HCT116 (cell line): ENCODE measurements around the gene KSR2. TPM values are rescaled to one million over a fixed set of nuclear protein-coding genes. Genes with fewer than 3 reads are reported as not detected.

ENCODE experiments used
- ATAC-seq: fragments of 200-7000 bp; cut with Tn5 transposase; 2 replicates; pipeline ENCODE4 v1.9.1; 2020; ENCODE audit warnings: mild to moderate bottlenecking, moderate library complexity
- BruUV-seq: library from RNA; stranded (reverse); fragments of 400-500 nt; replicated peaks from 2 replicates; lab custom pipeline; 2021; lab: Mats Ljungman, UMichigan
- CTCF ChIA-PET: fragments of 300-600 bp; sonication (Branson Sonifier 250); formaldehyde crosslinking; loops from one replicate; lab custom pipeline; 2021; ENCODE audit warnings: antibody characterized with exemption; lab: Charles Lee
- POLR2A ChIA-PET: fragments of 300-600, 350-600 bp; sonication (Branson Sonifier 250); formaldehyde crosslinking; loops from one replicate; lab custom pipeline; 2021; ENCODE audit warnings: antibody characterized with exemption; lab: Charles Lee
- RAD21 ChIA-PET, 2 experiments: fragments of 300-600 bp; sonication (Branson Sonifier 250); formaldehyde crosslinking; loops; one replicate each; lab custom pipeline; 2023; ENCODE audit warnings: low total read pairs in 2 of 2; ENCODE audit not compliant: uncharacterized antibody in 2 of 2, unreplicated experiment in 2 of 2, low non-redundant PET in 1 of 2; lab: Charles Lee
- DNase-seq: peaks from one replicate; pipeline ENCODE4 v3.0.0-alpha.2; 2010; ENCODE audit warnings: low read depth, low spot score
- H2AFZ ChIP-seq: fragments of 200-600 bp; shearing (Covaris generic), sonication (generic); 2 replicates; pipeline ENCODE4 v1.6.1; 2017; ENCODE audit warnings: low read depth, mixed run types, mixed read lengths, antibody characterized with exemption, low read length; ENCODE audit not compliant: poor library complexity, severe bottlenecking
- H3K27ac ChIP-seq: 2 replicates; pipeline ENCODE4 v1.5.1; 2012; ENCODE audit warnings: low read depth, low read length
- H3K27me3 ChIP-seq: fragments of 200-600 bp; sonication (generic); 2 replicates; pipeline ENCODE4 v1.6.1; 2016; ENCODE audit warnings: mixed run types, low read length, mixed read lengths; ENCODE audit not compliant: insufficient read depth
- H3K36me3 ChIP-seq, 2 experiments: fragments of 200-500 bp in 1 of 2; fragments of 200-600 bp in 1 of 2; sonication (Bioruptor generic) in 1 of 2; sonication (generic) in 1 of 2; 2 replicates each; pipeline versions ENCODE4 v1.5.1 to v1.6.1; 2014 to 2016; ENCODE audit warnings: low read length in 2 of 2, inconsistent platforms in 1 of 2, mixed read lengths in 1 of 2, mixed run types in 1 of 2; ENCODE audit not compliant: insufficient read depth in 2 of 2, control insufficient read depth in 1 of 2
- H3K4me1 ChIP-seq, 2 experiments: fragments of 200-600 bp in 1 of 2; sonication (generic) in 1 of 2; 2 replicates each; pipeline versions ENCODE4 v1.5.1 to v1.6.1; 2012 to 2017; ENCODE audit warnings: low read length in 2 of 2, inconsistent platforms in 1 of 2, mild to moderate bottlenecking in 1 of 2, mixed read lengths in 1 of 2, mixed run types in 1 of 2, moderate library complexity in 1 of 2; ENCODE audit not compliant: insufficient read depth in 2 of 2, control insufficient read depth in 1 of 2
- H3K4me2 ChIP-seq: fragments of 200-600 bp; sonication (generic); 2 replicates; pipeline ENCODE4 v1.6.1; 2017; ENCODE audit warnings: mixed run types, low read length, mixed read lengths
- H3K4me3 ChIP-seq, 2 experiments: fragments of 200-600 bp in 1 of 2; sonication (generic) in 1 of 2; replicated peaks in 1 of 2; 2 replicates each; pipeline ENCODE4 v1.5.1; 2011 to 2016; ENCODE audit warnings: low read length in 2 of 2, control low read depth in 1 of 2, low read depth in 1 of 2, mild to moderate bottlenecking in 1 of 2, mixed read lengths in 1 of 2, mixed run types in 1 of 2
- H3K79me2 ChIP-seq: fragments of 200-600 bp; sonication (generic); 2 replicates; pipeline ENCODE4 v1.6.1; 2017; ENCODE audit warnings: mild to moderate bottlenecking, mixed run types, low read length, moderate library complexity, mixed read lengths; ENCODE audit not compliant: insufficient read depth
- H3K9ac ChIP-seq: fragments of 200-600 bp; sonication (generic); 2 replicates; pipeline ENCODE4 v1.6.1; 2016; ENCODE audit warnings: low read length, mixed read lengths
- H3K9me2 ChIP-seq: fragments of 200-600 bp; sonication (generic), shearing (Covaris generic); 2 replicates; pipeline ENCODE4 v1.6.1; 2017; ENCODE audit warnings: mixed run types, mild to moderate bottlenecking, moderate library complexity; ENCODE audit not compliant: insufficient read depth
- H3K9me3 ChIP-seq, 2 experiments: fragments of 200-500 bp in 1 of 2; fragments of 200-600 bp in 1 of 2; sonication (Bioruptor generic) in 1 of 2; sonication (generic) in 1 of 2; 2 replicates each; pipeline ENCODE4 v1.6.1; 2014 to 2017; ENCODE audit warnings: low read length in 2 of 2, mixed read lengths in 2 of 2, inconsistent platforms in 1 of 2, low read depth in 1 of 2, mild to moderate bottlenecking in 1 of 2, mixed run types in 1 of 2, moderate library complexity in 1 of 2; ENCODE audit not compliant: control insufficient read depth in 1 of 2, insufficient read depth in 1 of 2
- H4K20me1 ChIP-seq: fragments of 200-600 bp; sonication (generic), shearing (Covaris generic); 2 replicates; pipeline ENCODE4 v1.6.1; 2017; ENCODE audit warnings: mixed run types, mild to moderate bottlenecking, moderate library complexity; ENCODE audit not compliant: insufficient read depth
- CBX3 ChIP-seq: IDR thresholded peaks from 2 replicates; pipeline ENCODE4 v1.6.1; 2012; ENCODE audit warnings: low read depth
- CEBPB ChIP-seq: IDR thresholded peaks from 2 replicates; pipeline ENCODE4 v1.6.1; 2012; ENCODE audit warnings: low read depth
- EGR1 ChIP-seq: IDR thresholded peaks from 2 replicates; pipeline ENCODE4 v1.6.1; 2012; ENCODE audit warnings: low read depth
- ELF1 ChIP-seq: IDR thresholded peaks from 2 replicates; pipeline ENCODE4 v1.6.1; 2012; ENCODE audit warnings: low read depth, borderline replicate concordance
- EZH2 ChIP-seq: fragments of 200-600 bp; sonication (generic); IDR thresholded peaks from 2 replicates; pipeline ENCODE4 v1.6.1; 2017; ENCODE audit warnings: antibody characterized with exemption, mixed run types
- EZH2phosphoT487 ChIP-seq: fragments of 200-600 bp; IDR thresholded peaks from 2 replicates; pipeline ENCODE4 v1.6.1; 2018; ENCODE audit warnings: antibody characterized with exemption, borderline replicate concordance
- JUND ChIP-seq: IDR thresholded peaks from 2 replicates; pipeline ENCODE4 v1.6.1; 2012
- MAX ChIP-seq: IDR thresholded peaks from 2 replicates; pipeline ENCODE4 v1.6.1; 2012
- POLR2A ChIP-seq: IDR thresholded peaks from 2 replicates; pipeline ENCODE4 v1.7.0; 2011; ENCODE audit warnings: borderline replicate concordance; ENCODE audit not compliant: insufficient read depth, insufficient read length; ENCODE audit errors: extremely low read depth
- POLR2AphosphoS5 ChIP-seq: IDR thresholded peaks from 2 replicates; pipeline ENCODE4 v1.6.1; 2011; ENCODE audit warnings: mild to moderate bottlenecking, low read depth, low read length, moderate library complexity
- REST ChIP-seq: IDR thresholded peaks from 2 replicates; pipeline ENCODE4 v1.6.1; 2012; ENCODE audit warnings: low read depth
- SIN3A ChIP-seq: IDR thresholded peaks from 2 replicates; pipeline ENCODE4 v1.6.1; 2012; ENCODE audit warnings: low read depth
- SP1 ChIP-seq: IDR thresholded peaks from 2 replicates; pipeline ENCODE4 v1.6.1; 2012; ENCODE audit warnings: low read depth
- TCF7L2 ChIP-seq: IDR thresholded peaks from 2 replicates; pipeline ENCODE4 v1.7.0; 2011; ENCODE audit warnings: borderline replicate concordance, inconsistent platforms; ENCODE audit not compliant: insufficient read depth, insufficient read length; ENCODE audit errors: extremely low read depth
- YY1 ChIP-seq: IDR thresholded peaks from 2 replicates; pipeline ENCODE4 v1.6.1; 2011; ENCODE audit warnings: low read length, low read depth, moderate library complexity, mild to moderate bottlenecking; ENCODE audit not compliant: insufficient replicate concordance; ENCODE audit errors: extremely low read depth
- ZNF274 ChIP-seq: fragments of 200-500 bp; sonication (Bioruptor generic); IDR thresholded peaks from 2 replicates; pipeline ENCODE4 v1.6.1; 2014; ENCODE audit warnings: mild to moderate bottlenecking, low read depth, low read length, inconsistent platforms
- intact Hi-C: fragments of 100-400 bp; cut with micrococcal nuclease; formaldehyde crosslinking; loops from 2 replicates; pipeline ENCODE4 v1.10.0; 2022
- total RNA-seq: library from RNA; stranded (reverse); gene quantifications from one replicate; pipeline ENCODE4 v1.2.1, GENCODE V29; 2021; ENCODE audit not compliant: unreplicated experiment

KSR2 gene
- total RNA-seq, 1 experiment from 2014 or later, result 10.1 TPM

- Histone ChIP-seq H3K36me3 (no peaks in the 10 kb centered on the region), H3K27ac (no peak overlapping the region), H3K4me1 (no peaks in the 10 kb centered on the region), H4K20me1 (no peaks in the 10 kb centered on the region), H3K27me3 (no peaks in the 10 kb centered on the region), H3K9me2 (no peaks in the 10 kb centered on the region), H3K4me3 (no peak overlapping the region), H3K4me2 (no peak overlapping the region), H3K9ac (no peak overlapping the region), H3K9me3 (no peaks in the 10 kb centered on the region), H3K79me2 (no peaks in the 10 kb centered on the region), H2AFZ (no peak overlapping the region)
- intact Hi-C loops, result no loop called here
- ChIA-PET CTCF (no interaction called here), RAD21 (no interaction called here), POLR2A (no interaction called here)
- TF ChIP-seq SIN3A (no peak), EZH2 (no peak), CEBPB (no peak), ELF1 (no peak), POLR2AphosphoS5 (no peak), MAX (no peak), CBX3 (no peak), YY1 (no peak), ZNF274 (no peak), POLR2A (no peak), EGR1 (no peak), EZH2phosphoT487 (no peak), SP1 (no peak), TCF7L2 (no peak), REST (no peak), JUND (no peak)
- BruUV-seq, result no TSS peak
- DNase-seq (no peak), ATAC-seq (no peak)
These were observed 250.2 kb downstream of the KSR2 start for GRCh38 chr12:117718559-117718958.
